NCI-H748 treated with DMSO at 0.1 percent for 48 hours (cell line): ENCODE measurements around the gene LYPD1.
"Not testable (repeated sequence)": the region's sequence is repeated elsewhere in the genome, so short reads cannot be mapped to it uniquely, and the experiment has no call there.

Experiments
- DNase-seq: peaks from one replicate; lab custom pipeline; 2025; lab: John Stamatoyannopoulos, UW

Gene LYPD1

GRCh38 chr2:132669908-132670495, at the start of gene LYPD1:
Gene LYPD1, minus strand, starts transcription at chr2:132670205. Its CDS starts 273 bp downstream, at chr2:132669932.
- DNase-seq = peak; percentile 28

- DNase-seq = no peak
Measured at GRCh38 chr2:132719480-132719879, 49.5 kb upstream of the LYPD1 start.

GRCh38 chr2:132716954-132717353, 46.9 kb upstream of the LYPD1 start:
- DNase-seq = no peak

- DNase-seq = no peak
Measured at GRCh38 chr2:132715386-132716351, 45.7 kb upstream of the LYPD1 start.

- no peak for DNase-seq
Measured at GRCh38 chr2:132703396-132703795, 33.4 kb upstream of the LYPD1 start.

GRCh38 chr2:132701810-132702209, 31.8 kb upstream of the LYPD1 start:
- DNase-seq = no peak

- not testable (repeated sequence) for DNase-seq
Measured at GRCh38 chr2:132699802-132700201, 29.8 kb upstream of the LYPD1 start.

- DNase-seq = not testable (repeated sequence)
Measured at GRCh38 chr2:132698347-132698746, 28.3 kb upstream of the LYPD1 start.

GRCh38 chr2:132697556-132698205, 27.7 kb upstream of the LYPD1 start:
- DNase-seq = no peak

GRCh38 chr2:132692816-132693215, 22.8 kb upstream of the LYPD1 start:
- DNase-seq = no peak

- DNase-seq = no peak
Measured at GRCh38 chr2:132691556-132691955, 21.6 kb upstream of the LYPD1 start.

GRCh38 chr2:132690664-132691303, 20.8 kb upstream of the LYPD1 start:
- DNase-seq = no peak

- DNase-seq = no peak
Measured at GRCh38 chr2:132681766-132682165, 11.8 kb upstream of the LYPD1 start.

- DNase-seq = no peak
Measured at GRCh38 chr2:132680544-132680943, 10.5 kb upstream of the LYPD1 start.

GRCh38 chr2:132678483-132678882, 8.5 kb upstream of the LYPD1 start:
- no peak for DNase-seq

GRCh38 chr2:132677661-132678060, 7.7 kb upstream of the LYPD1 start:
- DNase-seq = no peak

- DNase-seq = no peak
Measured at GRCh38 chr2:132676999-132677398, 7.0 kb upstream of the LYPD1 start.

GRCh38 chr2:132671151-132671835, 1.3 kb upstream of the LYPD1 start:
- DNase-seq = peak; percentile 26

GRCh38 chr2:132670496-132671150, 618 bp upstream of the LYPD1 start:
- no peak for DNase-seq

GRCh38 chr2:132668987-132669907, 758 bp downstream of the LYPD1 start:
- DNase-seq = peak; percentile 16
